CD4-positive, CD25-positive, alpha-beta regulatory T cell (primary cell): ENCODE data around the gene TPM4. TPM values are rescaled to one million over a fixed set of nuclear protein-coding genes. Genes with fewer than 3 reads are reported as not detected.
A peak's percentile ranks its signal among the peaks of the same experiment; 100 is the strongest.
"Not testable (repeated sequence)": the region's sequence is repeated elsewhere in the genome, so short reads cannot be mapped to it uniquely, and the experiment has no call there.

Source experiments
- ATAC-seq, 2 donors: fragments of 150-1000 bp; cut with Tn5 transposase; one replicate each; pipeline ENCODE4 v1.10.0; 2021; ENCODE audit warnings: low read depth in 2 of 2, moderate number of reproducible peaks in 2 of 2, moderate library complexity in 1 of 2
- DNase-seq, 3 donors: peaks; one replicate each; pipeline versions ENCODE4 v3.0.0 to v3.0.0-alpha.2; 2012 to 2022; ENCODE audit warnings: mixed read lengths in 1 of 3
- H3K27ac ChIP-seq: one replicate; pipeline ENCODE4 v1.7.0; 2013; ENCODE audit warnings: mild to moderate bottlenecking, low read length; ENCODE audit not compliant: insufficient read depth, poor library complexity, severe bottlenecking
- H3K27me3 ChIP-seq: one replicate; pipeline ENCODE4 v1.7.0; 2013; ENCODE audit warnings: low read length; ENCODE audit not compliant: control insufficient read depth, insufficient read depth
- H3K36me3 ChIP-seq: one replicate; pipeline ENCODE4 v1.7.0; 2013; ENCODE audit warnings: mild to moderate bottlenecking, low read length, moderate library complexity; ENCODE audit not compliant: control insufficient read depth, insufficient read depth
- H3K4me1 ChIP-seq: 2 replicates; pipeline ENCODE4 v1.7.0; 2013; ENCODE audit warnings: mild to moderate bottlenecking, low read length; ENCODE audit not compliant: insufficient read depth, control insufficient read depth, poor library complexity, severe bottlenecking
- H3K4me3 ChIP-seq: one replicate; pipeline ENCODE4 v1.7.0; 2013; ENCODE audit warnings: low read depth, mild to moderate bottlenecking, low read length, moderate library complexity
- H3K9me3 ChIP-seq, 2 experiments: 1 replicate in 1 of 2; 2 replicates in 1 of 2; pipeline ENCODE4 v1.7.0; 2013; ENCODE audit warnings: low read length in 2 of 2, mild to moderate bottlenecking in 1 of 2, moderate library complexity in 1 of 2; ENCODE audit not compliant: control insufficient read depth in 2 of 2
- H3K27ac Mint-ChIP-seq, 3 donors: one replicate each; pipeline ENCODE4 v1.8.0; 2020 to 2022; ENCODE audit warnings: mild to moderate bottlenecking in 3 of 3, mixed read lengths in 3 of 3, moderate library complexity in 2 of 3
- H3K27me3 Mint-ChIP-seq: one replicate; pipeline ENCODE4 v1.8.0; 2022; ENCODE audit warnings: mild to moderate bottlenecking, mixed read lengths
- H3K36me3 Mint-ChIP-seq: one replicate; pipeline ENCODE4 v1.8.0; 2020; ENCODE audit warnings: mixed read lengths
- H3K4me1 Mint-ChIP-seq, 4 donors: one replicate each; pipeline ENCODE4 v1.8.0; 2020 to 2022; ENCODE audit warnings: mixed read lengths in 4 of 4, mild to moderate bottlenecking in 1 of 4
- H3K4me3 Mint-ChIP-seq, 4 donors: one replicate each; pipeline ENCODE4 v1.8.0; 2020 to 2022; ENCODE audit warnings: mild to moderate bottlenecking in 4 of 4, mixed read lengths in 4 of 4, moderate library complexity in 3 of 4
- H3K9me3 Mint-ChIP-seq, 7 donors: one replicate each; pipeline ENCODE4 v1.8.0; 2020 to 2022; ENCODE audit warnings: mixed read lengths in 7 of 7, mild to moderate bottlenecking in 3 of 7, moderate library complexity in 2 of 7
- polyA plus RNA-seq, 4 donors: library from polyadenylated mRNA; unstranded; fragments of 300-500 nt; fragmentation: Illumina TruSeq; gene quantifications; one replicate each; pipeline ENCODE4 v1.2.3, GENCODE V29; 2021
- total RNA-seq: library from RNA; stranded (reverse); gene quantifications from one replicate; pipeline ENCODE4 v1.2.3, GENCODE V29; 2022

Gene TPM4
- total and polyA plus RNA-seq, 5 donors from 2014 or later: 109 to 305 (median 150) TPM

DNA sequence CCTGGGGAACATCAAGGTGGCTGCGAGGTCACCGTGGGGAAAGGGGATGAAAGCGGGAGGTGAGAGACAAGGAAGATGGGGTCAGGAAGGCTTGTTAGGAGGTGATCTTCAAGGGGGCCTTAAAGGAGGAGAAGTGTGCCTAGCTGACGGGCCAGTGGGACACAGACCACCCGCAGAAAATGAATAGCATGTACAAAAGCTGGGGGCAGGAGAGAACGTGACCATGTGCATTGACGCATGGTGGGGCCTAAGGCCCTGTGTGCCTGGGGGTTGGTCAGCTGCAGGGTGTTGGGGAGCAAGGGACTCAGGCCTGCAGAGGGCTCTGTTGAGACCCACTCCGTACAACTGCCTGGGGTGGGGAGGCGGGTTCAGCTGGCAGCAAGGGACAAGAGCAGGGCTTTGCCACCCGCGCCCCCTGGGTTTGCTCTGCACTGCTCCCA is 41.3 kb downstream of the TPM4 start:
- peaks cover 39% of the 10 kb centered on the region for H3K36me3 ChIP-seq

GRCh38 chr19:16118489-16119033 is 42.3 kb downstream of the TPM4 start:
- Histone ChIP-seq H3K4me1 (peaks cover 44% of the 10 kb centered on the region), H3K9me3 (no peaks in the 10 kb centered on the region), H3K27me3 (no peaks in the 10 kb centered on the region), H3K27ac (peak overlapping the region; percentile 70), H3K36me3 (peaks cover 48% of the 10 kb centered on the region), H3K4me3 (no peak overlapping the region)
- Mint-ChIP-seq H3K4me1 (peaks cover 4 to 58% (median 35%) of the 10 kb centered on the region in 4 donors), H3K36me3 (peaks cover 16% of the 10 kb centered on the region), H3K4me3 (peak overlapping the region; percentile 41 to 88 (median 68)), H3K9me3 (no peaks in the 10 kb centered on the region), H3K27me3 (no peaks in the 10 kb centered on the region), H3K27ac (peak overlapping the region; percentile 82 to 94 (median 91))
- DNase-seq: peak in 1 of 3 donors; percentile 65
- peak; percentile 56 to 63 for ATAC-seq

More for the DNA sequence above, 41.3 kb downstream of the TPM4 start:
- Mint-ChIP-seq H3K4me3 (no peak overlapping the region), H3K36me3 (peaks cover 16% of the 10 kb centered on the region), H3K27ac (peak overlapping the region in 2 of 3 donors; percentile 69 to 96), H3K4me1 (peaks cover 4 to 66% (median 40%) of the 10 kb centered on the region in 4 donors), H3K9me3 (no peaks in the 10 kb centered on the region), H3K27me3 (no peaks in the 10 kb centered on the region)
- peak overlapping the region; percentile 70 for H3K27ac ChIP-seq
- no peak for ATAC-seq
- H3K9me3 ChIP-seq: no peaks in the 10 kb centered on the region
- DNase-seq: no peak
- H3K27me3 ChIP-seq: no peaks in the 10 kb centered on the region
- peaks cover 54% of the 10 kb centered on the region for H3K4me1 ChIP-seq
- no peak overlapping the region for H3K4me3 ChIP-seq

DNA sequence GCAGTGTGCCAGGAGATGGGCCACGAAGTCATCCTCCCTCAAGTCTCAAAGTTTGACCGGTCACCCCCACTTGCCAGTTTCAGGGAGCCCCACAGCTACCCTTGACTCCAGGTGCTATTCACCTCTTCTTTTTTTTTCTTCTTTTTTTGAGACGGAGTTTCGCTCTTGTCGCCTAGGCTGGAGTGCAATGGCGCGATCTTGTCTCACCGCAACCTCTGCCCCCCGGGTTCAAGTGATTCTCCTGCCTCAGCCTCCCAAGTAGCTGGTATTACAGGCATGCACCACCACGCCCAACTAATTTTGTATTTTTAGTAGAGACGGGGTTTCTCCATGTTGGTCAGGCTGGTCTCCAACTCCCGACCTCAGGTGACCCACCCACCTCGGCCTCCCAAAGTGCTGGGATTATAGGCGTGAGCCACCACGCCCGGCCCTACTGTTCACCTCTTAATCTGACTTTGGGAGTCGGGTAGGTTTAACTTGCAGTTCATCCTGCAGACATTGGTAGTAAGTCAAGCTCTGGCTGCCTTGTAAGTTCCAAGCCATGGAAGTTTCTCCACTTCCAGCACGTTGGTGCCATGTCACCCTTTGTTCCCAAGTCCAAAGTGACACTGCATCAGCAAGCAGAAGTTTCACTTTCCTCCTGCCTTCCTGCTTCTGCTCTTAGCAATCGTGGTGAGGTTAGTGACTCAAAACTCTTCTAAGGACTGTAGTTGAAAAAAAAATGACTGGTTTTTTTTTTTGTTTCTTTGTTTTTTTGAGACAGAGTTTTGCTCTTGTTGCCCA is 43.0 kb downstream of the TPM4 start:
- ATAC-seq (peak; percentile 55 to 72), DNase-seq (peak in 2 of 3 donors; percentile 36 to 80)
- Mint-ChIP-seq H3K4me1 (peaks cover 4 to 53% (median 35%) of the 10 kb centered on the region in 4 donors), H3K27ac (peak overlapping the region; percentile 82 to 94 (median 91)), H3K36me3 (peaks cover 19% of the 10 kb centered on the region), H3K4me3 (peak overlapping the region; percentile 41 to 88 (median 78))
- H3K9me3 Mint-ChIP-seq, H3K27me3 ChIP-seq, H3K27me3 Mint-ChIP-seq, H3K9me3 ChIP-seq: not testable (repeated sequence)
- H3K27ac ChIP-seq: peak overlapping the region; percentile 70
- peak overlapping the region; percentile 56 for H3K4me3 ChIP-seq
- peaks cover 38% of the 10 kb centered on the region for H3K4me1 ChIP-seq
- peaks cover 53% of the 10 kb centered on the region for H3K36me3 ChIP-seq

DNA sequence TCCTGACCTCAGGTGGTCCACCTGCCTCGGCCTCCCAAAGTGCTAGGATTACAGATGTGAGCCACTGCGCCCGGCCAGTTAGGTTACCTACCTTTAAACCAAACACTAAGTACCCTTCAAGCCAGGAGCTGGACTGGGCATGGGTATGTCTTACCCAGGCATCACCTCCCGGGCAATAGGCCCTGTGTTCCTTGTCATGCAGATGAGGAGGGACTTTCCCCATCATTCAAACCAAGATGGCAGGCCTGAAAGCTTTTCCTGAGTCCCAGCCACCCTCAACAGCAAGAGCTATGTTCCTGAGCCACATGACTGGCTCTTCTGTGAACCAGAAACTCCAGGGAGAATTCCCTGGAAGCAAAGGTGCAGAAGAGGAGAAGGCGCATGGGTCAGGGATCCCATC is 44.8 kb downstream of the TPM4 start:
- H3K9me3 ChIP-seq: no peaks in the 10 kb centered on the region
- H3K36me3 Mint-ChIP-seq: peaks cover 20% of the 10 kb centered on the region
- no peaks in the 10 kb centered on the region for H3K27me3 ChIP-seq
- no peaks in the 10 kb centered on the region for H3K27me3 Mint-ChIP-seq
- ATAC-seq (no peak), DNase-seq (no peak)
- H3K9me3 Mint-ChIP-seq: no peaks in the 10 kb centered on the region
- H3K36me3 ChIP-seq: peaks cover 63% of the 10 kb centered on the region
- no peak overlapping the region for H3K4me3 Mint-ChIP-seq
- no peak overlapping the region for H3K27ac ChIP-seq
- no peak overlapping the region for H3K4me3 ChIP-seq
- H3K4me1 ChIP-seq: peaks cover 29% of the 10 kb centered on the region
- H3K4me1 Mint-ChIP-seq: peaks cover 4 to 37% (median 23%) of the 10 kb centered on the region in 4 donors
- no peak overlapping the region for H3K27ac Mint-ChIP-seq

DNA sequence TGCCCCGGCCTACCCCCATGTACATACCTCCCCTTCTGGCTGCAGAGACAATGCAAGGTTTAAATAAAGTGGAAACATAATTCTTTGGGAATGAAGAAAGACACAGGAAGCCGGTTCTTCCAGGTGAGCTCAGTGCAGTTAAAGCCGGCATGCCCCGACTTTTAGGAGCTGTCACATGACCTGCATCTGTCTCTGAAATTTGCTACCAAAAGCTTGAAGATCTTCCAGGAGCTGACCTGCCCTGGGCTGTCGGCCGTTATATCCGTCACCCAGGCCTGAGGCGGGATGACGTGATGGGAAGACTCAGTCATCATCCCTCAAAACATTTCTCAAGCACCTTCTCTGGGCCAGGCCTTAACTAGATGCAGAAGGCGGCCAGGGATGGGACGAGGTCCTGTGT is 45.7 kb downstream of the TPM4 start:
- H3K4me3 ChIP-seq: no peak overlapping the region
- no peak overlapping the region for H3K4me3 Mint-ChIP-seq
- H3K27me3 Mint-ChIP-seq: no peaks in the 10 kb centered on the region
- no peak overlapping the region for H3K27ac Mint-ChIP-seq
- DNase-seq (no peak), ATAC-seq (no peak)
- no peaks in the 10 kb centered on the region for H3K27me3 ChIP-seq
- H3K4me1 Mint-ChIP-seq: peaks cover 4 to 31% (median 20%) of the 10 kb centered on the region in 4 donors
- H3K4me1 ChIP-seq: peaks cover 29% of the 10 kb centered on the region
- peaks cover 71% of the 10 kb centered on the region for H3K36me3 ChIP-seq
- no peaks in the 10 kb centered on the region for H3K9me3 ChIP-seq
- H3K27ac ChIP-seq: no peak overlapping the region
- H3K9me3 Mint-ChIP-seq: no peaks in the 10 kb centered on the region
- peaks cover 19% of the 10 kb centered on the region for H3K36me3 Mint-ChIP-seq

- no peaks in the 10 kb centered on the region for H3K27me3 ChIP-seq
- no peak for ATAC-seq
- H3K36me3 ChIP-seq: peaks cover 87% of the 10 kb centered on the region
- no peak for DNase-seq
- H3K4me3 ChIP-seq: no peak overlapping the region
- no peak overlapping the region for H3K27ac ChIP-seq
- H3K9me3 ChIP-seq: no peaks in the 10 kb centered on the region
- Mint-ChIP-seq H3K9me3 (no peaks in the 10 kb centered on the region), H3K27ac (no peak overlapping the region), H3K4me3 (no peak overlapping the region), H3K27me3 (no peaks in the 10 kb centered on the region), H3K4me1 (peaks cover 0 to 3% (median under 1%) of the 10 kb centered on the region in 4 donors), H3K36me3 (peaks cover 21% of the 10 kb centered on the region)
- peaks cover 3% of the 10 kb centered on the region for H3K4me1 ChIP-seq
Observed at GRCh38 chr19:16124953-16125352, 48.7 kb downstream of the TPM4 start.

DNA sequence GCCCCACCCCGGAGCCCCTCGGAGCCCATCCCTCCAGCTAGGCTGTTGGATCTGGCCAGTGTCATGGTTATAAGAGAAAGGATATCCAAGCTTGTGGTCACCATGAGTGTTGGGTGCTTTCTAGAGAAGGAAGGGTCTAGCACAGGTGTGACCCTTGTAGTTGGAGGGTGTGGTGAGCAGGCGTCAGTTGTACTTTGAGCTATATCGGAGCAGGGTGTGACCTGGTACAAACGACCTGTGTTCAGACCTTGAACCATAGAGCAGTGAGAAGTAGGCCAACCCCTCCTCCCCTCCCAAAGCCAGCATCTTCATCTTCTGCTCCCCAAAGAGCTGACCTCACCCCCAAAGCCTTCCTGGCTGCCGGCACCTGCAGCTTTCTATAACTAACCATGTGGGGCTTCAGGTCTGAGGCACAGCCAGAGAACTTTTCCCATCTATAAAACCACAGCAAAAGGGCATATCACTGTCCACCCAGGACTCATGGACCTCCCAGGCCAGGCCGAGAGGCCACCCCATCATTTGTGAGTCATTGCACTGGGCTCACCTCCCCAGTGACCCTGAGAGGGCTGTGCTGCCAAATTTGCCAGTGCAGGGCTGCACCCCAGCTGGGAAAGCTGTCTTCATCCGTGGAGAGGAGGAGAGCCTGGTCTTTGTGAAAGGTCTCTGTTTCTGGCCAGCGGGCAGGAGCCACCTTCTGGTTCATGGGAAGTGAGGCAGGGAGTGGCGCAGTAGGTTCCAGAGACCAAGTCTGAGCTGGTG is 49.6 kb downstream of the TPM4 start:
- Histone ChIP-seq H3K27ac (no peak overlapping the region), H3K27me3 (no peaks in the 10 kb centered on the region), H3K4me1 (no peaks in the 10 kb centered on the region), H3K9me3 (no peaks in the 10 kb centered on the region), H3K36me3 (peaks cover 97% of the 10 kb centered on the region), H3K4me3 (no peak overlapping the region)
- no peak for ATAC-seq
- Mint-ChIP-seq H3K27ac (peak overlapping the region in 1 of 3 donors; percentile 14), H3K4me3 (no peak overlapping the region), H3K27me3 (no peaks in the 10 kb centered on the region), H3K9me3 (no peaks in the 10 kb centered on the region), H3K4me1 (peaks cover 0 to 5% (median 0%) of the 10 kb centered on the region in 4 donors), H3K36me3 (peaks cover 29% of the 10 kb centered on the region)
- no peak for DNase-seq
